ENCODE data around the gene SCAMP3. TPM values are rescaled to one million over a fixed set of nuclear protein-coding genes. Genes with fewer than 3 reads are reported as not detected.
"Not testable (repeated sequence)": the region's sequence is repeated elsewhere in the genome, so short reads cannot be mapped to it uniquely, and the experiment has no call there.

SCAMP3 gene
- polyA plus RNA-seq, 1 experiment, result 104 TPM

- Histone ChIP-seq H3K27ac (ENCODE audit: low read depth, low read length) (no peak overlapping the region), H3K4me3 (ENCODE audit: low read depth, low read length) (no peak overlapping the region), H3K9me3 (ENCODE audit: control insufficient read depth, insufficient read depth, low read length) (no peaks in the 10 kb centered on the region; the same call in 1 of the 2 replicates), H3K27me3 (ENCODE audit: control insufficient read depth, insufficient read depth, low read length) (peaks cover 56% of the 10 kb centered on the region)
- POLR2A ChIA-PET, result no interaction called here
- DNase-seq (ENCODE audit: low read depth, low spot score), result no peak
- CTCF ChIA-PET, result interaction anchor here (0.8 kb wide), 1 partner anchor 101 kb away, joined by 3 read pairs; no protein-coding TSS in a partner anchor
- TF ChIP-seq, protein P1, sequence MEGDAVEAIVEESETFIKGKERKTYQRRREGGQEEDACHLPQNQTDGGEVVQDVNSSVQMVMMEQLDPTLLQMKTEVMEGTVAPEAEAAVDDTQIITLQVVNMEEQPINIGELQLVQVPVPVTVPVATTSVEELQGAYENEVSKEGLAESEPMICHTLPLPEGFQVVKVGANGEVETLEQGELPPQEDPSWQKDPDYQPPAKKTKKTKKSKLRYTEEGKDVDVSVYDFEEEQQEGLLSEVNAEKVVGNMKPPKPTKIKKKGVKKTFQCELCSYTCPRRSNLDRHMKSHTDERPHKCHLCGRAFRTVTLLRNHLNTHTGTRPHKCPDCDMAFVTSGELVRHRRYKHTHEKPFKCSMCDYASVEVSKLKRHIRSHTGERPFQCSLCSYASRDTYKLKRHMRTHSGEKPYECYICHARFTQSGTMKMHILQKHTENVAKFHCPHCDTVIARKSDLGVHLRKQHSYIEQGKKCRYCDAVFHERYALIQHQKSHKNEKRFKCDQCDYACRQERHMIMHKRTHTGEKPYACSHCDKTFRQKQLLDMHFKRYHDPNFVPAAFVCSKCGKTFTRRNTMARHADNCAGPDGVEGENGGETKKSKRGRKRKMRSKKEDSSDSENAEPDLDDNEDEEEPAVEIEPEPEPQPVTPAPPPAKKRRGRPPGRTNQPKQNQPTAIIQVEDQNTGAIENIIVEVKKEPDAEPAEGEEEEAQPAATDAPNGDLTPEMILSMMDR (IDR thresholded peaks at IDR 0.05; ENCODE audit: low read depth, low read length), result no peak
Observed at GRCh38 chr1:155294520-155295182, 32.5 kb upstream of the SCAMP3 start.

- CTCF ChIA-PET, result interaction anchor here (1.8 kb wide), 1 partner anchor 42 kb away, joined by 8 read pairs; no protein-coding TSS in a partner anchor
Observed at GRCh38 chr1:155293086-155293749, 31.1 kb upstream of the SCAMP3 start.

GRCh38 chr1:155291006-155291405 lies 28.8 kb upstream of the SCAMP3 start:
- DNase-seq (ENCODE audit: low read depth, low spot score); H3K9me3 ChIP-seq (ENCODE audit: control insufficient read depth, insufficient read depth, low read length); H3K4me3 ChIP-seq (ENCODE audit: low read depth, low read length); H3K27ac ChIP-seq (ENCODE audit: low read depth, low read length); CTCF ChIA-PET; POLR2A ChIA-PET: not testable (repeated sequence)
- H3K27me3 ChIP-seq (ENCODE audit: control insufficient read depth, insufficient read depth, low read length), result peaks cover 39% of the 10 kb centered on the region

More at GRCh38 chr1:155293086-155293749, 31.1 kb upstream of the SCAMP3 start:
- no peak for DNase-seq (ENCODE audit: low read depth, low spot score)
- H3K4me3 ChIP-seq (ENCODE audit: low read depth, low read length), result no peak overlapping the region
- POLR2A ChIA-PET, result no interaction called here
- H3K9me3 ChIP-seq (ENCODE audit: control insufficient read depth, insufficient read depth, low read length), result no peaks in the 10 kb centered on the region; the same call in 1 of the 2 replicates
- H3K27me3 ChIP-seq (ENCODE audit: control insufficient read depth, insufficient read depth, low read length), result peaks cover 56% of the 10 kb centered on the region
- TF ChIP-seq, protein P1 (IDR thresholded peaks at IDR 0.05; ENCODE audit: low read depth, low read length), result no peak
- H3K27ac ChIP-seq (ENCODE audit: low read depth, low read length), result no peak overlapping the region

GRCh38 chr1:155287987-155288543 lies 25.9 kb upstream of the SCAMP3 start:
- Histone ChIP-seq H3K4me3 (ENCODE audit: low read depth, low read length) (no peak overlapping the region), H3K9me3 (ENCODE audit: control insufficient read depth, insufficient read depth, low read length) (no peaks in the 10 kb centered on the region), H3K27ac (ENCODE audit: low read depth, low read length) (no peak overlapping the region), H3K27me3 (ENCODE audit: control insufficient read depth, insufficient read depth, low read length) (peaks cover 14% of the 10 kb centered on the region)
- TF ChIP-seq, protein P1 (IDR thresholded peaks at IDR 0.05; ENCODE audit: low read depth, low read length), result no peak
- CTCF ChIA-PET, result no interaction called here
- POLR2A ChIA-PET, result interaction anchor here (0.5 kb wide), 1 partner anchor 15 kb away, joined by 3 read pairs; the partner anchor contains the start of gene CLK2
- no peak for DNase-seq (ENCODE audit: low read depth, low spot score)

- ChIA-PET CTCF (interaction anchor here (0.6 kb wide), 1 partner anchor 10 kb away, joined by 3 read pairs; no protein-coding TSS in a partner anchor), POLR2A (no interaction called here)
- H3K9me3 ChIP-seq (ENCODE audit: control insufficient read depth, insufficient read depth, low read length), result no peaks in the 10 kb centered on the region
- H3K4me3 ChIP-seq (ENCODE audit: low read depth, low read length), result no peak overlapping the region
- H3K27me3 ChIP-seq (ENCODE audit: control insufficient read depth, insufficient read depth, low read length), result peaks cover 3% of the 10 kb centered on the region
- TF ChIP-seq, protein P1 (IDR thresholded peaks at IDR 0.05; ENCODE audit: low read depth, low read length), result no peak
- H3K27ac ChIP-seq (ENCODE audit: low read depth, low read length), result no peak overlapping the region
- DNase-seq (ENCODE audit: low read depth, low spot score), result no peak
Observed at GRCh38 chr1:155286544-155286943, 24.4 kb upstream of the SCAMP3 start.
